ENCODE results near the gene OR5AK2.

DNA sequence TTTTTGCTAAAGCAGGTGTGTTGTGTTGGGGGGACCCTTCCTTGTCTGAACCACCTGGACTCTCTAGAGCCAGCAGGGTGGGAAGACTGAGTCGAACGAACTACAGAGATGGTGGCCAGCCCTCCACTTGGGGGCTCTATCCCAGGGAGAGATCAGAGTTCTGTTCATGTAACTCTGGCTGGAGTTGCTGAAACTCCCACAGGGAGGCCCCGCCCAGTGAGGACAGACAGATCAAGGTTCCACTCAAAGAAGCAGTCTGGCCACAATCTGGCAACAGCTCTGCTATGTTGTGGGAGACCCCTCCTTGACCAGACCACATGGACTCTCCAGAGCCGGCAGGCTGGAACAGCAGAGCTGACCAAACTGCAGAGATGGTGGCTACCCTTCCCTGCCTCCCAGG lies 20.2 kb upstream of the OR5AK2 start:
- TF ChIP-seq, protein P1, sequence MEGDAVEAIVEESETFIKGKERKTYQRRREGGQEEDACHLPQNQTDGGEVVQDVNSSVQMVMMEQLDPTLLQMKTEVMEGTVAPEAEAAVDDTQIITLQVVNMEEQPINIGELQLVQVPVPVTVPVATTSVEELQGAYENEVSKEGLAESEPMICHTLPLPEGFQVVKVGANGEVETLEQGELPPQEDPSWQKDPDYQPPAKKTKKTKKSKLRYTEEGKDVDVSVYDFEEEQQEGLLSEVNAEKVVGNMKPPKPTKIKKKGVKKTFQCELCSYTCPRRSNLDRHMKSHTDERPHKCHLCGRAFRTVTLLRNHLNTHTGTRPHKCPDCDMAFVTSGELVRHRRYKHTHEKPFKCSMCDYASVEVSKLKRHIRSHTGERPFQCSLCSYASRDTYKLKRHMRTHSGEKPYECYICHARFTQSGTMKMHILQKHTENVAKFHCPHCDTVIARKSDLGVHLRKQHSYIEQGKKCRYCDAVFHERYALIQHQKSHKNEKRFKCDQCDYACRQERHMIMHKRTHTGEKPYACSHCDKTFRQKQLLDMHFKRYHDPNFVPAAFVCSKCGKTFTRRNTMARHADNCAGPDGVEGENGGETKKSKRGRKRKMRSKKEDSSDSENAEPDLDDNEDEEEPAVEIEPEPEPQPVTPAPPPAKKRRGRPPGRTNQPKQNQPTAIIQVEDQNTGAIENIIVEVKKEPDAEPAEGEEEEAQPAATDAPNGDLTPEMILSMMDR (conservative IDR thresholded peaks at IDR 0.05; ENCODE audit: low read length) = no peak
- no peak for TF ChIP-seq EZH2phosphoT487 (IDR thresholded peaks at IDR 0.05; ENCODE audit: borderline replicate concordance, low read depth, low read length)
